ENCODE measurements around the gene DDX41.
"Not testable (repeated sequence)": the region's sequence is repeated elsewhere in the genome, so short reads cannot be mapped to it uniquely, and the experiment has no call there.

DDX41 gene

GRCh38 chr5:177494346-177495195 is 22.2 kb downstream of the DDX41 start:
- DNase-seq (ENCODE audit: low spot score): peak; percentile 35
- H3K27me3 Mint-ChIP-seq (ENCODE audit: low read depth): peaks cover 10% of the 10 kb centered on the region
- peak overlapping the region; percentile 26 for H3K4me3 Mint-ChIP-seq
- peaks cover 18% of the 10 kb centered on the region for H3K36me3 Mint-ChIP-seq (ENCODE audit: low read depth)
- H3K27ac Mint-ChIP-seq: peak overlapping the region; percentile 77
- peaks cover 28% of the 10 kb centered on the region for H3K4me1 Mint-ChIP-seq (ENCODE audit: low read depth)
- no peaks in the 10 kb centered on the region for H3K9me3 Mint-ChIP-seq

- Mint-ChIP-seq H3K27ac (peak overlapping the region; percentile 77), H3K4me3 (no peak overlapping the region), H3K27me3 (ENCODE audit: low read depth) (peaks cover 8% of the 10 kb centered on the region), H3K36me3 (ENCODE audit: low read depth) (peaks cover 18% of the 10 kb centered on the region), H3K4me1 (ENCODE audit: low read depth) (peaks cover 28% of the 10 kb centered on the region), H3K9me3 (no peaks in the 10 kb centered on the region)
- no peak for DNase-seq (ENCODE audit: low spot score)
These were observed 22.9 kb downstream of the DDX41 start for GRCh38 chr5:177493795-177494345.

- Mint-ChIP-seq H3K27ac (peak overlapping the region; percentile 16), H3K4me1 (ENCODE audit: low read depth) (peaks cover 20% of the 10 kb centered on the region), H3K4me3 (no peak overlapping the region), H3K9me3 (no peaks in the 10 kb centered on the region), H3K36me3 (ENCODE audit: low read depth) (peaks cover 18% of the 10 kb centered on the region), H3K27me3 (ENCODE audit: low read depth) (no peaks in the 10 kb centered on the region)
- no peak for DNase-seq (ENCODE audit: low spot score)
These were observed 23.9 kb downstream of the DDX41 start for GRCh38 chr5:177492841-177493240.

- DNase-seq (ENCODE audit: low spot score): no peak
- no peaks in the 10 kb centered on the region for H3K9me3 Mint-ChIP-seq
- no peaks in the 10 kb centered on the region for H3K27me3 Mint-ChIP-seq (ENCODE audit: low read depth)
- no peak overlapping the region for H3K4me3 Mint-ChIP-seq
- H3K36me3 Mint-ChIP-seq (ENCODE audit: low read depth): peaks cover 21% of the 10 kb centered on the region
- peaks cover 19% of the 10 kb centered on the region for H3K4me1 Mint-ChIP-seq (ENCODE audit: low read depth)
- H3K27ac Mint-ChIP-seq: peak overlapping the region; percentile 16
These were observed 24.6 kb downstream of the DDX41 start for GRCh38 chr5:177491983-177492746.

DNA sequence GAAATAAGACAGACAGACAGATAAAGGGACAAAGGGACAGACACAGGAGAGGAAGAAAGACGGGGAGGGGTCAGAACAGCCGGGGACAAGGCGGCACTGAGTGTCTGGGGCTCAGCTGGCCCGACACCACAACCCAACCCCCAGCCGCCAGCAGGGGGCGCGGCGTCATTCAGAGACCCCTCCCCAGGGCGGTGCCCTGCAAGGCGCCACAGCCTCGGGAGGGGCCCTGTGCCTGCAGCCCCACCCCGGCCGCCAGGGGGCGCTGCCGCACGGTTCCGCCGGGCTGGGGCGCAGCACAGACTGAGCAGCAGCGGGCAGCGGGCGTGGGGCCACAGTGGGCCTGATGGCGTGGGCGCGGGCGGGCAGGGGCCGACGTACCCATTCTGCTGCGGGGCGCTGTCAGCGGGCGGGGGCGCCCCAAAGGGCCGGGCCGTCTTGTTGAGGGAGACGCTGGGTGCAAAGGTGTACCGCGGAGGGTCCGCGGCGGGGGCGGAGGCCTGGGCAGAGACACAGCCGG is 25.3 kb downstream of the DDX41 start:
- Mint-ChIP-seq H3K9me3 (no peaks in the 10 kb centered on the region), H3K4me3 (no peak overlapping the region), H3K4me1 (ENCODE audit: low read depth) (peaks cover 19% of the 10 kb centered on the region), H3K27ac (peak overlapping the region; percentile 20), H3K27me3 (ENCODE audit: low read depth) (no peaks in the 10 kb centered on the region), H3K36me3 (ENCODE audit: low read depth) (peaks cover 22% of the 10 kb centered on the region)
- no peak for DNase-seq (ENCODE audit: low spot score)

- Mint-ChIP-seq H3K9me3 (no peaks in the 10 kb centered on the region), H3K36me3 (ENCODE audit: low read depth) (peaks cover 22% of the 10 kb centered on the region), H3K4me1 (ENCODE audit: low read depth) (peaks cover 16% of the 10 kb centered on the region), H3K27ac (peak overlapping the region; percentile 20), H3K27me3 (ENCODE audit: low read depth) (no peaks in the 10 kb centered on the region), H3K4me3 (no peak overlapping the region)
- no peak for DNase-seq (ENCODE audit: low spot score)
These were observed 25.8 kb downstream of the DDX41 start for GRCh38 chr5:177490992-177491391.

GRCh38 chr5:177490311-177490991 is 26.3 kb downstream of the DDX41 start:
- peaks cover 12% of the 10 kb centered on the region for H3K4me1 Mint-ChIP-seq (ENCODE audit: low read depth)
- no peak overlapping the region for H3K4me3 Mint-ChIP-seq
- DNase-seq (ENCODE audit: low spot score): no peak
- H3K27me3 Mint-ChIP-seq (ENCODE audit: low read depth): no peaks in the 10 kb centered on the region
- no peaks in the 10 kb centered on the region for H3K9me3 Mint-ChIP-seq
- peaks cover 22% of the 10 kb centered on the region for H3K36me3 Mint-ChIP-seq (ENCODE audit: low read depth)
- peak overlapping the region; percentile 41 for H3K27ac Mint-ChIP-seq

- no peak for DNase-seq (ENCODE audit: low spot score)
- no peak overlapping the region for H3K27ac Mint-ChIP-seq
- no peaks in the 10 kb centered on the region for H3K9me3 Mint-ChIP-seq
These were observed 27.5 kb downstream of the DDX41 start for GRCh38 chr5:177489119-177489716.

GRCh38 chr5:177487975-177488374 is 28.8 kb downstream of the DDX41 start:
- Mint-ChIP-seq H3K4me3 (no peak overlapping the region), H3K27me3 (ENCODE audit: low read depth) (no peaks in the 10 kb centered on the region), H3K9me3 (no peaks in the 10 kb centered on the region), H3K27ac (no peak overlapping the region), H3K4me1 (ENCODE audit: low read depth) (peaks cover 2% of the 10 kb centered on the region), H3K36me3 (ENCODE audit: low read depth) (peaks cover 26% of the 10 kb centered on the region)
- no peak for DNase-seq (ENCODE audit: low spot score)

More at GRCh38 chr5:177489119-177489716, 27.5 kb downstream of the DDX41 start:
- H3K36me3 Mint-ChIP-seq (ENCODE audit: low read depth): peaks cover 26% of the 10 kb centered on the region
- H3K4me3 Mint-ChIP-seq: no peak overlapping the region
- peaks cover 7% of the 10 kb centered on the region for H3K4me1 Mint-ChIP-seq (ENCODE audit: low read depth)
- H3K27me3 Mint-ChIP-seq (ENCODE audit: low read depth): no peaks in the 10 kb centered on the region

- no peak for DNase-seq (ENCODE audit: low spot score)
- H3K27ac Mint-ChIP-seq: no peak overlapping the region
- H3K36me3 Mint-ChIP-seq (ENCODE audit: low read depth): peaks cover 25% of the 10 kb centered on the region
- no peaks in the 10 kb centered on the region for H3K27me3 Mint-ChIP-seq (ENCODE audit: low read depth)
- no peak overlapping the region for H3K4me3 Mint-ChIP-seq
- H3K9me3 Mint-ChIP-seq: no peaks in the 10 kb centered on the region
- no peaks in the 10 kb centered on the region for H3K4me1 Mint-ChIP-seq (ENCODE audit: low read depth)
These were observed 29.6 kb downstream of the DDX41 start for GRCh38 chr5:177487144-177487543.

GRCh38 chr5:177486256-177486655 is 30.5 kb downstream of the DDX41 start:
- H3K4me3 Mint-ChIP-seq: no peak overlapping the region
- H3K4me1 Mint-ChIP-seq (ENCODE audit: low read depth): no peaks in the 10 kb centered on the region
- no peaks in the 10 kb centered on the region for H3K9me3 Mint-ChIP-seq
- no peaks in the 10 kb centered on the region for H3K27me3 Mint-ChIP-seq (ENCODE audit: low read depth)
- no peak for DNase-seq (ENCODE audit: low spot score)
- no peak overlapping the region for H3K27ac Mint-ChIP-seq
- H3K36me3 Mint-ChIP-seq (ENCODE audit: low read depth): peaks cover 24% of the 10 kb centered on the region

GRCh38 chr5:177485753-177486152 is 31.0 kb downstream of the DDX41 start:
- peaks cover 21% of the 10 kb centered on the region for H3K36me3 Mint-ChIP-seq (ENCODE audit: low read depth)
- not testable (repeated sequence) for H3K4me3 Mint-ChIP-seq; DNase-seq (ENCODE audit: low spot score); H3K27me3 Mint-ChIP-seq (ENCODE audit: low read depth); H3K4me1 Mint-ChIP-seq (ENCODE audit: low read depth); H3K27ac Mint-ChIP-seq; H3K9me3 Mint-ChIP-seq

GRCh38 chr5:177484902-177485549 is 31.7 kb downstream of the DDX41 start:
- no peak overlapping the region for H3K4me3 Mint-ChIP-seq
- no peak for DNase-seq (ENCODE audit: low spot score)
- H3K27me3 Mint-ChIP-seq (ENCODE audit: low read depth): no peaks in the 10 kb centered on the region
- H3K27ac Mint-ChIP-seq: peak overlapping the region; percentile 16
- peaks cover 2% of the 10 kb centered on the region for H3K4me1 Mint-ChIP-seq (ENCODE audit: low read depth)
- H3K36me3 Mint-ChIP-seq (ENCODE audit: low read depth): peaks cover 15% of the 10 kb centered on the region
- H3K9me3 Mint-ChIP-seq: no peaks in the 10 kb centered on the region
